K562 (cell line): ENCODE results near the gene ACTC1. TPM values are rescaled to one million over a fixed set of nuclear protein-coding genes. Genes with fewer than 3 reads are reported as not detected.

Experiments
- AFF4 ChIP-seq: sonication (generic); formaldehyde crosslinking; IDR thresholded peaks from 2 replicates; pipeline ENCODE4 v1.8.0; 2023; ENCODE audit warnings: mild to moderate bottlenecking, missing genetic modification reagents
- ARHGAP35 ChIP-seq: fragments of 450-650 bp; IDR thresholded peaks from 2 replicates; pipeline ENCODE4 v1.6.1; 2018; ENCODE audit not compliant: partially characterized antibody
- CHAMP1 ChIP-seq: fragments of 450-650 bp; IDR thresholded peaks from 2 replicates; pipeline ENCODE4 v1.6.1; 2016; ENCODE audit warnings: mild to moderate bottlenecking
- CREB3L1 ChIP-seq: fragments of 450-650 bp; IDR thresholded peaks from 2 replicates; pipeline ENCODE4 v1.6.1; 2014; ENCODE audit warnings: low read depth, mild to moderate bottlenecking, moderate library complexity, borderline replicate concordance
- CTBP1 ChIP-seq: fragments of 450-650 bp; IDR thresholded peaks from 2 replicates; pipeline ENCODE4 v1.6.1; 2016; ENCODE audit warnings: borderline replicate concordance
- DPF2 ChIP-seq: fragments of 450-650 bp; IDR thresholded peaks from 2 replicates; pipeline ENCODE4 v1.6.1; 2016
- KAT7 ChIP-seq: sonication (generic); formaldehyde crosslinking; IDR thresholded peaks from 2 replicates; pipeline ENCODE4 v1.8.0; 2022; ENCODE audit warnings: missing genetic modification reagents, mild to moderate bottlenecking, borderline replicate concordance
- RBBP5 ChIP-seq: fragments of 200-600 bp; sonication (generic); IDR thresholded peaks from 2 replicates; pipeline ENCODE4 v1.6.1; 2012; ENCODE audit warnings: borderline replicate concordance, mild to moderate bottlenecking, low read length, control low read depth, inconsistent platforms; ENCODE audit not compliant: insufficient read depth, poor library complexity, severe bottlenecking
- ZBTB11 ChIP-seq, 3 experiments: fragments of 200-800 bp in 1 of 3; fragments of 250-450 bp in 1 of 3; fragments of 450-650 bp in 1 of 3; sonication (Bioruptor Pico) in 1 of 3; sonication (Bioruptor generic) in 1 of 3; formaldehyde crosslinking in 1 of 3; IDR thresholded peaks; 2 replicates each; pipeline versions ENCODE4 v1.6.1 to v1.8.0; 2016 to 2022; ENCODE audit warnings: mild to moderate bottlenecking in 2 of 3, missing genetic modification characterization in 2 of 3, missing compliant biosample characterization in 1 of 3, moderate library complexity in 1 of 3
- ZNF212 ChIP-seq: fragments of 450-650 bp; formaldehyde crosslinking; IDR thresholded peaks from 2 replicates; pipeline ENCODE4 v1.4.0; 2020; ENCODE audit warnings: mild to moderate bottlenecking
- ZNF23 ChIP-seq: fragments of 250-450 bp; sonication (Bioruptor Pico); IDR thresholded peaks from 2 replicates; pipeline ENCODE4 v1.4.0; 2020; ENCODE audit warnings: mild to moderate bottlenecking
- polyA plus RNA-seq, 8 experiments: library from polyadenylated mRNA; depleted of rRNA in 4 of 8; stranded (reverse) in 5 of 8; unstranded in 3 of 8; fragments of >200 nt; fragmentation: Nextera tagmentation in 2 of 8; fragmentation: Illumina TruSeq in 1 of 8; extraction: Ambion mirVana in 2 of 8; extraction: Trizol in 1 of 8; gene quantifications; 2 replicates each; pipeline versions ENCODE4 v1.2.1 to v1.2.3, GENCODE V29; 2011 to 2014; ENCODE audit warnings: inconsistent platforms in 1 of 8, missing spikeins in 1 of 8
- total RNA-seq, 7 experiments: library from RNA; depleted of rRNA in 6 of 7; stranded (reverse); fragments of >200 nt in 6 of 7; fragmentation: Illumina TruSeq in 2 of 7; extraction: Trizol in 2 of 7; gene quantifications; 2 replicates each; pipeline versions ENCODE4 v1.2.1 to v1.2.3, GENCODE V29; 2011 to 2021; ENCODE audit warnings: low replicate concordance in 1 of 7

Gene ACTC1
- total and polyA plus RNA-seq, 9 of the 15 experiments (the other 6 are each of a cell fraction or from before 2014, with no cell fraction given) = 0.08 to 0.84 (median 0.17) TPM; not detected in 3

- TF ChIP-seq ZBTB11 (CRISPR knock-in tag; IDR thresholded peaks at IDR 0.05) (peak in 1 of 3 experiments; percentile 62; a peak in 1 of 6 replicates), DPF2 (peak; percentile 51; the same call in 1 of the 2 replicates), KAT7 (CRISPR knock-in tag) (no peak), ZNF212 (CRISPR knock-in tag) (no peak), ARHGAP35 (no peak), AFF4 (CRISPR knock-in tag) (no peak), RBBP5 (peak; percentile 56), ZNF23 (no peak), CHAMP1 (no peak), CTBP1 (peak; percentile 71; the same call in 1 of the 2 replicates), CREB3L1 (no peak)
These were observed 4.1 kb upstream of the ACTC1 start (continued) for GRCh38 chr15:34799149-34800101.
